ENCODE results near the gene TSPAN10.
A peak's percentile ranks its signal among the peaks of the same experiment; 100 is the strongest.
"Not testable (repeated sequence)": the region's sequence is repeated elsewhere in the genome, so short reads cannot be mapped to it uniquely, and the experiment has no call there.

Gene TSPAN10

DNA sequence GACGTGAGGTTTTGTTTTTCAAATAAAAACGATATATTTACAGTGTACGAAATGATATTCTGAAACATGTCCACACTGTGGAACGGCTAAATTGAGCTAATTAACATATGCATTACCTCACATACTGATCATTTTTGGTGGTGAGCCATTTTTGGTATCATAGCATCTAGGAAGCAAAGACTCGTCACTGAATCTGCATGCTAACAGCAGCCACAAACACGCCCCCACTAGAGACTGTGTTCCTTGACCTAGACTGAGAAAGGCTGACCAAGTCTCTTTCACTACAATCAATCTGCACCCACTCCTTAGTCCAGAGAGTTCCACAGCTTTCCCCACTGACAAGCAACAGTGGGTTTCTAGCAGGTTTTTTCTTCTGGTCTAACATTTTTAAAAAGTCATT is 29.6 kb upstream of the TSPAN10 start:
- H3K27ac ChIP-seq, result no peak overlapping the region
- H3K4me3 ChIP-seq, result no peak overlapping the region
- peaks cover 95% of the 10 kb centered on the region for H3K36me3 ChIP-seq
- no peaks in the 10 kb centered on the region for H3K4me1 ChIP-seq
- no peak overlapping the region for H3K4me2 ChIP-seq
- TF ChIP-seq Cebpa-rat (IDR thresholded peaks at IDR 0.05), result no peak
- H4K20me1 ChIP-seq, result peaks cover 56% of the 10 kb centered on the region
- H3K27me3 ChIP-seq, result no peaks in the 10 kb centered on the region
- no peak overlapping the region for H3K9ac ChIP-seq
- no peaks in the 10 kb centered on the region for H3K9me3 ChIP-seq

DNA sequence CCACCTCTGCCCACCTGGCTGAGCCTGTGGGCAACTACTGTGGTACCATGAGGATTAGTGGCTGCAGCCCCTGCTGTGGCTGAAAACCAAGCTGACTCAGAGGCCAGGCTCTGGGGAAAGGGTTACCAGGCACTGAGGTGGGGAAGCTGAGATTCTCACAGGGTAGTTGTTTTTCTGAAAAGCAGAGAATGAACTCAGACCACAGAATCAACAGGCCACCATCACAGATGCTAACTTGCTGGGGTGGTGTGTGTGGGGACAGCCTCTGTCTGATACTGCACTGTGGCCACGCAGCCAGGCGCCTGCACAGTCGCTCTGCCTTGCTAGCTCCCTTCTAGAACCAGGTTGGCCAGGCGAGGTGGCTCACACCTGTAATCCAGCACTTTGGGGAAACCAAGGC is 28.9 kb upstream of the TSPAN10 start:
- Histone ChIP-seq H3K27me3 (no peaks in the 10 kb centered on the region), H3K4me3 (no peak overlapping the region), H3K4me1 (no peaks in the 10 kb centered on the region), H3K4me2 (no peak overlapping the region), H3K9me3 (no peaks in the 10 kb centered on the region), H3K27ac (no peak overlapping the region), H4K20me1 (peaks cover 63% of the 10 kb centered on the region), H3K9ac (no peak overlapping the region), H3K36me3 (peaks cover 97% of the 10 kb centered on the region)
- TF ChIP-seq Cebpa-rat (IDR thresholded peaks at IDR 0.05), result no peak

DNA sequence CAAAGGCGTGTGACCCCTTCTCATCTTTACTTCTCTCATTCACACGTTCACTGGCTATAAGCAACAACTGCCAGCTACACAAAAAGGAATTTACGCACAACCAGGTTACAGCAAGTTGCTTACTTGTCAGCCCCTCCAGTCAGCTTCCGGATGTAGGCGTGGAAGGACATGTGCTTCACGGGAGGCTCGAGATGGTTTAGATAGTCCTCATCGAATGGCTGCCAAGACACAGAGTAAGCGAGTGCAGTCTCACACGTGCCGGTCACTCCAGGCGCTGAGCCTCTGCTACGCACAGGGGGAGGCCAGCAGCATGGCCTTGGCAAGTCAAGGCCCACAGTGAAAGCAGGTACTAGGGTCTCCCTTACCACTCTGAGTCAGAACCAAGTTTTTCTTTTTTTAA is 28.4 kb upstream of the TSPAN10 start:
- peaks cover 98% of the 10 kb centered on the region for H3K36me3 ChIP-seq
- no peak overlapping the region for H3K27ac ChIP-seq
- H3K27me3 ChIP-seq, result no peaks in the 10 kb centered on the region
- no peaks in the 10 kb centered on the region for H3K9me3 ChIP-seq
- no peak overlapping the region for H3K4me3 ChIP-seq
- no peak overlapping the region for H3K9ac ChIP-seq
- H4K20me1 ChIP-seq, result peaks cover 68% of the 10 kb centered on the region
- H3K4me2 ChIP-seq, result no peak overlapping the region
- no peak for TF ChIP-seq Cebpa-rat (IDR thresholded peaks at IDR 0.05)
- H3K4me1 ChIP-seq, result peaks cover 5% of the 10 kb centered on the region

DNA sequence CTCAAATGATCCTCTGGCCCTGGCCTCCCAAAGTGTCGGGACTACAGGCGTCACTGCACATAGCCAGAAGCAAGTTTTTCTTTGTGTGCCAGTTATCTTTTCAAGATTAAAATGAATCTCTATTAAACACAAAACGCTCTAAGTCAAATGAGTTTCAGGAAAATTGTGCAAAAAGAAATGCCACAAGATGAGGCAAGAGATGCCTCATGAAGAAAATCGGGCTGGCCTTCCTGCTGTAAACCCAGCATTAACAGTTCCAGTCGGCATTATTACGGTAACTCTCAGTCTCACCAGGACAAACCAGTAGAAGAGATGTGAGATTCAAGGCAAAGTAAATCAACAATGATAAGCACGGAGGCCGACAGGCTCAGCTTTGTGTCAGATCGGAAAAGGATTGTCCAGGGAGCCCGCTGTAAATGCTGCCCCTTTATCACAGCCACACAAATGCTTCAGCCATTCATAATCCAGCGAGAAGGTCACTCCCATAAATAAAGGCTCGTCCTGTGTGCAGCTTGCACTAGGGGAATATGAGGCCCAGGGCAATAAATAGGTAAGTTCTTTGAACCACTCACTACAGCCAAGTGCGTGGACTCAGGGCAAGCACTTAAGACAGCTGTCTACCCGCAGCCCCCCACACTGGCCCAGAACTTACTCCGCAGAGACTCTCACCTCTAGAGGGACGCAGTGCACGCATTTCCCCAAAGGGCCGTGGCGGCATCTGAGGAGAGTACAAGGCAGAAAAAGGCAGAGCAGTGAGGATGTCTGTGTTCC is 27.3 kb upstream of the TSPAN10 start:
- Histone ChIP-seq H3K27ac (no peak overlapping the region), H3K27me3 (no peaks in the 10 kb centered on the region), H3K36me3 (peaks cover 89% of the 10 kb centered on the region)

DNA sequence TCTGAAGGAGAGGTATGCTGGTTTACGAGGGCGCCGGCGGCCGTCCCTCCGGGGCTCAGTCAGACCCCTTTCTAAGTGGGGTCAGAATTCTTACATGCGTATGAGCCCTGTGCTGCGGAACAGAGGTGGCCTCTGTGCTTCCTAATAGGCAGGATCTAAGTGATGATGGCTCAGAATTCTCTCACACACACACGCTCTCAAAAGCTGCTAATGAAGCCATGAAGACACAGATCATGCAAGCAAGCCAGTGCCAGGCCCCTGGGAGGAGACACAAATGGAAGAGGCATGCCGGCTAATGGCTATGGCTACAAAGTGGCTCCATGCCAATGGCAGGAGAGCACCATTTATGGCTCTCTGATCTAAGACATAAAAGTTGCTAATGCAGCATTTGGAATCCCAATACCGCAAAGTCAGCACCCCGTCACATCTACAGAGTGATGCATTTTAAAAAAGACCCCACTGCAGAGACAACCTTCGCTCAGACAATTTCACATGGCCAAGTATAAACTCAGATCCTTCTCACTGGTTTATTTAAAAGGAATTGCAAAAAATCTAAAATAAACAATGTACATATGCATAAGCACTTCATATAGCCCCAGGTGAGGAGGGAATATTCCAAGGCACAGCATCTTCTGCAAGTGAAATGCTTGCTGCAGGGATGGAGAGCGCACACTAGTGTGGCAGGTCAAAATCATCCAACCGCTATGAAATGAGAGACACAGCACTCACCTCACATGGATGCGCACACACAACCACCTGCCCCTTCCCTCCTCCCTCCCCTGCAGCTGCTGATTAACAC is 24.6 kb upstream of the TSPAN10 start:
- no peak overlapping the region for H3K9ac ChIP-seq
- peaks cover 82% of the 10 kb centered on the region for H3K36me3 ChIP-seq
- H3K9me3 ChIP-seq, result 0 out of 2 replicates have a peak, but pooled peaks cover 4% of the 10 kb centered on the region
- peaks cover 92% of the 10 kb centered on the region for H4K20me1 ChIP-seq
- no peak overlapping the region for H3K4me3 ChIP-seq
- H3K4me1 ChIP-seq, result peaks cover 39% of the 10 kb centered on the region
- no peaks in the 10 kb centered on the region for H3K27me3 ChIP-seq
- TF ChIP-seq Cebpa-rat (IDR thresholded peaks at IDR 0.05), result no peak
- H3K27ac ChIP-seq, result no peak overlapping the region
- no peak overlapping the region for H3K4me2 ChIP-seq

More for the DNA sequence above, 27.3 kb upstream of the TSPAN10 start:
- Histone ChIP-seq H3K9ac (no peak overlapping the region), H3K9me3 (no peaks in the 10 kb centered on the region), H3K4me1 (peaks cover 16% of the 10 kb centered on the region), H3K4me3 (no peak overlapping the region), H4K20me1 (peaks cover 79% of the 10 kb centered on the region), H3K4me2 (no peak overlapping the region)
- TF ChIP-seq Cebpa-rat (IDR thresholded peaks at IDR 0.05), result no peak

DNA sequence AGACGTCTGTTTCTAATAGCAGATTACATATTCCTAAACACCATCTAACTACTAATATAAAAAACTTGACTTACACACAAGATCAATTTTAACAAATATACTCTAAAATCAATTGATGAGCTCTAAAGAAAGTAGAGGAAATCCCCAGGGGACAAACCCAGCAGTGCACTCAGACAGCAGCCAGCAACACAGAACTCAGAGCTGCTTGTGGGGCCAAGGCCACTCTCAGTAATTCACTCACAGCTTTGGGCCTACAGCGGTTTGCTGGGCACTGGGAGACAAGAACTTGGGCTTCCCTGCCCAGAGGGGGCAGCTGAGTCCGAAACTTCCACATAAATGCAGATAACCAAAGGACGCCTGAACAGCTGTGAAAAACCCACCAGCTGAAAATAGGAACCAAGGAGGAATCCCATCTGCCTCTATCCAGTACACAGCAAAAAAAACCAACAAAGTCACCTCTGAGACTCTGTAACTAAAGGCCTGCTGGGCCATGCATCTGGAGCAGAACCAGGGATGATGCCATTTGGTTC is 21.5 kb upstream of the TSPAN10 start:
- Histone ChIP-seq H3K9me3 (0 out of 2 replicates have a peak, but pooled peaks cover 4% of the 10 kb centered on the region), H3K27me3 (no peaks in the 10 kb centered on the region), H3K4me1 (peaks cover 39% of the 10 kb centered on the region), H3K4me3 (no peak overlapping the region), H3K27ac (peak overlapping the region; percentile 63), H4K20me1 (peaks cover 67% of the 10 kb centered on the region), H3K9ac (peak overlapping the region; percentile 59; the same call in 1 of the 2 replicates), H3K36me3 (peaks cover 80% of the 10 kb centered on the region), H3K4me2 (peak overlapping the region; percentile 78)
- TF ChIP-seq Cebpa-rat (IDR thresholded peaks at IDR 0.05), result no peak

DNA sequence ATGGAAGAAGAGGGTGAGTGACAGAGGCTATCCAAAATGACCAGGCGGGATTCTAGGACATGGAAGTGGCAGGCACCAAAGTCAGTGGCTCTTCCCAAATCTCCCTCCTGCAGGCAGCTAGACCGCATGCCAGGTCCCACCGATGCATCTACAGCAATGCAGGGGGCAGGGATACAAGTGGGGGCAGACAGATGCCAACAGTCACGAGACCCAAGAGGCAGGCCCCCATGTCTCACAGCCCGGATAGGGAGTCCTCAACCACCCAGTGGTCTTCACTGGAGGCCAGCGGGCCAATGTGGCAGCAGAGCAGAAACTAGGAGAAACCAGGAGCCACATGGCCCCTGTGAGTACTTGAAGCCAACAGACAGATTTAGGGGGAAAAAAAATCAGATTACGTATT is 20.1 kb upstream of the TSPAN10 start:
- H3K9ac ChIP-seq, result no peak overlapping the region
- H3K27ac ChIP-seq, result no peak overlapping the region
- peaks cover 74% of the 10 kb centered on the region for H4K20me1 ChIP-seq
- no peak for TF ChIP-seq Cebpa-rat (IDR thresholded peaks at IDR 0.05)
- no peak overlapping the region for H3K4me2 ChIP-seq
- H3K4me1 ChIP-seq, result peaks cover 39% of the 10 kb centered on the region
- H3K36me3 ChIP-seq, result peaks cover 82% of the 10 kb centered on the region
- H3K9me3 ChIP-seq, result 0 out of 2 replicates have a peak, but pooled peaks cover 4% of the 10 kb centered on the region
- H3K4me3 ChIP-seq, result no peak overlapping the region
- H3K27me3 ChIP-seq, result no peaks in the 10 kb centered on the region

DNA sequence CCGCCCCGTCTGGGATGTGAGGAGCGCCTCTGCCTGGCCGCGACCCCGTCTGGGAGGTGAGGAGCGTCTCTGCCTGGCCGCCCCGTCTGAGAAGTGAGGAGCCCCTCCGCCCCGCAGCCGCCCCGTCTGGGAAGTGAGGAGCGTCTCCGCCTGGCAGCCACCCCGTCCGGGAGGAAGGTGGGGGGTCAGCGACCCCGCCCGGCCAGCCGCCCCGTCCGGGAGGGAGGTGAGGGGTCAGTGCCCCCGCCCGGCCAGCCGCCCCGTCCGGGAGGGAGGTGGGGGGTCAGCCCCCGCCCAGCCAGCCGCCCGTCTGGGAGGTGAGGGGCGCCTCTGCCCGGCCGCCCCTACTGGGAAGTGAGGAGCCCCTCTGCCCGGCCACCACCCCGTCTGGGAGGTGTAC is 18.7 kb upstream of the TSPAN10 start:
- not testable (repeated sequence) for H3K4me3 ChIP-seq, H3K9me3 ChIP-seq, H3K27ac ChIP-seq, H3K4me2 ChIP-seq, H3K27me3 ChIP-seq, H3K9ac ChIP-seq
- Histone ChIP-seq H3K4me1 (peaks cover 37% of the 10 kb centered on the region), H3K36me3 (peaks cover 82% of the 10 kb centered on the region), H4K20me1 (peaks cover 73% of the 10 kb centered on the region)

DNA sequence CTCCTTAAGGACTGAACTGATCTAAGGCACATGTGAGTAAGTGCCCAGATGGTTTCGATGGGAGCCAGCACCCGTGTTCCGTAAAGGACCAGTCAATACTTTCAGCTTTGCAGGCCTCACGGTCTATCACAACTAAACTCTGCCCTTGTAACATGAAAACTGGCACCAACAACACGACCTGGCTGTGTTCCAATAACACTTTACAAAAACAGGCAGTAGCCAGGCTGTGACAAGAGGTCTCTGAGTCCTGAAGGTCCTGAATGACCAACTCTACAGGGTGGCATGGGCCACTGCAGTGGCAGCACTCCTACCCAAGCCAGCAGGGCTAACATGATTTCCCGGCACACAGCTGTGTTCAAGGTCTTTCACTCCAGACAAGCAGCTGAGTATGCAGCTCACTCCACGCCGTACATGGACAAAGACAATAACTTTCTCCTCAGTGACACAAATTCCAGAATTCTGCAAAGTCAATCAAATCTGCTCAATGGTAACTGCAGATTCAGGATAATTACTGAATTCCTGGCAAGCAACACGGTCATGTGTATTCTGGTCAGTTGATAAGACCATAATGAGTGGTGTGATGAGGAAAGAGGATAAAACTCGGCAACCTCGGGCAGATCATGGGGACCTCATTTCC is 15.4 kb upstream of the TSPAN10 start:
- peaks cover 4% of the 10 kb centered on the region; the same call in 1 of the 2 replicates for H3K4me1 ChIP-seq
- H3K27ac ChIP-seq, result no peak overlapping the region
- no peak overlapping the region for H3K4me3 ChIP-seq
- H4K20me1 ChIP-seq, result peaks cover 64% of the 10 kb centered on the region
- H3K4me2 ChIP-seq, result no peak overlapping the region
- H3K36me3 ChIP-seq, result peaks cover 98% of the 10 kb centered on the region
- H3K9me3 ChIP-seq, result peaks cover 13% of the 10 kb centered on the region
- TF ChIP-seq Cebpa-rat (IDR thresholded peaks at IDR 0.05), result no peak
- H3K9ac ChIP-seq, result no peak overlapping the region
- no peaks in the 10 kb centered on the region for H3K27me3 ChIP-seq
